GM21717 (cell line): ENCODE data around the gene CDCA8.
"Not testable (repeated sequence)": the region's sequence is repeated elsewhere in the genome, so short reads cannot be mapped to it uniquely, and the experiment has no call there.

Source experiments
- ATAC-seq: cut with Tn5 transposase; IDR thresholded peaks from one replicate; pipeline ENCODE4 v1.9.1; 2021; ENCODE audit warnings: mild to moderate bottlenecking, moderate library complexity; ENCODE audit not compliant: unreplicated experiment

Gene CDCA8

GRCh38 chr1:37672136-37672870 is 20.0 kb upstream of the CDCA8 start:
- ATAC-seq, result no peak

GRCh38 chr1:37673920-37674319 is 18.4 kb upstream of the CDCA8 start:
- ATAC-seq, result no peak

- ATAC-seq, result no peak
These were observed 15.8 kb upstream of the CDCA8 start for GRCh38 chr1:37676281-37677142.

GRCh38 chr1:37677143-37677439 is 15.2 kb upstream of the CDCA8 start:
- no peak for ATAC-seq

GRCh38 chr1:37677808-37678207 is 14.5 kb upstream of the CDCA8 start:
- no peak for ATAC-seq

GRCh38 chr1:37680933-37681332 is 11.4 kb upstream of the CDCA8 start:
- no peak for ATAC-seq

- ATAC-seq, result no peak
These were observed 9.9 kb upstream of the CDCA8 start for GRCh38 chr1:37682334-37682987.

- not testable (repeated sequence) for ATAC-seq
These were observed 8.1 kb upstream of the CDCA8 start for GRCh38 chr1:37684182-37684581.

- ATAC-seq, result no peak
These were observed 6.6 kb upstream of the CDCA8 start for GRCh38 chr1:37685722-37686121.

GRCh38 chr1:37687764-37688163 is 4.6 kb upstream of the CDCA8 start:
- not testable (repeated sequence) for ATAC-seq

GRCh38 chr1:37688926-37689325 is 3.4 kb upstream of the CDCA8 start:
- no peak for ATAC-seq

GRCh38 chr1:37691497-37692077 is 729 bp upstream of the CDCA8 start:
- ATAC-seq, result peak; percentile 13

- no peak for ATAC-seq
These were observed 489 bp downstream of the CDCA8 start for GRCh38 chr1:37692834-37693175.

GRCh38 chr1:37697090-37697489 is 4.8 kb downstream of the CDCA8 start:
- ATAC-seq, result no peak

GRCh38 chr1:37697737-37698136 is 5.4 kb downstream of the CDCA8 start:
- no peak for ATAC-seq

- ATAC-seq, result no peak
These were observed 6.8 kb downstream of the CDCA8 start for GRCh38 chr1:37699147-37699546.

- ATAC-seq, result no peak
These were observed 8.7 kb downstream of the CDCA8 start for GRCh38 chr1:37701051-37701450.

- ATAC-seq, result no peak
These were observed 10.7 kb downstream of the CDCA8 start for GRCh38 chr1:37703061-37703460.

GRCh38 chr1:37704966-37705365 is 12.7 kb downstream of the CDCA8 start:
- ATAC-seq, result no peak

GRCh38 chr1:37705399-37705798 is 13.1 kb downstream of the CDCA8 start:
- ATAC-seq, result no peak

GRCh38 chr1:37708471-37708870 is 16.2 kb downstream of the CDCA8 start:
- ATAC-seq, result no peak

- no peak for ATAC-seq
These were observed 21.9 kb downstream of the CDCA8 start for GRCh38 chr1:37714226-37714625.
